Heart right ventricle (tissue), 16 donors: ENCODE measurements around the gene GRIN2C. TPM values are rescaled to one million over a fixed set of nuclear protein-coding genes. Genes with fewer than 3 reads are reported as not detected.

Experiments
- ATAC-seq, 8 donors: fragments of 200-7000 bp; cut with Tn5 transposase; one replicate each; pipeline ENCODE4 v1.9.1; 2020; ENCODE audit warnings: mild to moderate bottlenecking in 8 of 8, moderate library complexity in 8 of 8, moderate number of reproducible peaks in 1 of 8
- DNase-seq, 2 donors: peaks; one replicate each; pipeline ENCODE4 v3.0.0-alpha.2; 2020
- H3K27ac ChIP-seq, 10 donors: fragments of 200-600 bp; sonication (generic) in 2 of 10; one replicate each; pipeline versions ENCODE4 v1.5.0 to v1.8.0; 2020 to 2022; ENCODE audit warnings: mild to moderate bottlenecking in 3 of 10
- H3K27me3 ChIP-seq, 7 donors: fragments of 200-600 bp; one replicate each; pipeline ENCODE4 v1.8.0; 2021 to 2022; ENCODE audit warnings: mild to moderate bottlenecking in 2 of 7
- H3K36me3 ChIP-seq, 9 donors: fragments of 200-600 bp; sonication (generic) in 1 of 9; one replicate each; pipeline versions ENCODE4 v1.5.0 to v1.8.0; 2020 to 2022; ENCODE audit warnings: mild to moderate bottlenecking in 2 of 9
- H3K4me1 ChIP-seq, 9 donors: fragments of 200-600 bp; sonication (generic) in 1 of 9; one replicate each; pipeline versions ENCODE4 v1.5.0 to v1.8.0; 2020 to 2022; ENCODE audit warnings: mild to moderate bottlenecking in 4 of 9
- H3K4me3 ChIP-seq, 10 donors: fragments of 200-600 bp; sonication (generic) in 2 of 10; one replicate each; pipeline versions ENCODE4 v1.5.0 to v1.8.0; 2020 to 2022; ENCODE audit warnings: mild to moderate bottlenecking in 7 of 10, moderate library complexity in 2 of 10
- H3K9me3 ChIP-seq, 11 donors: fragments of 200-600 bp in 10 of 11; sonication (generic) in 2 of 11; one replicate each; pipeline versions ENCODE4 v1.5.0 to v1.8.0; 2013 to 2022; ENCODE audit warnings: mild to moderate bottlenecking in 2 of 11, control low read depth in 1 of 11, moderate library complexity in 1 of 11
- whole genome bisulfite sequencing, 2 donors: extraction: QIAGEN DNeasy Blood & Tissue Kit; methylation state at CpG; one replicate each; pipeline ENCODE4 v1.1.7; 2013; ENCODE audit warnings: inconsistent platforms in 1 of 2; 5-methylcytosine and 5-hydroxymethylcytosine counted together
- intact Hi-C, 10 donors: fragments of 100-400 bp; cut with DNase I; formaldehyde crosslinking; loops; one replicate each; pipeline versions ENCODE4 v1.11.1 to v1.14.2; 2022
- polyA plus RNA-seq, 2 donors: library from polyadenylated mRNA; stranded (reverse); fragments of 200-250 nt; gene quantifications; one replicate each; pipeline ENCODE4 v1.2.3, GENCODE V29; 2013
- total RNA-seq, 10 donors: library from RNA; stranded (reverse); fragmentation: NEBNext Ultra II Directional in 3 of 10; extraction: Animal tissue kit (Norgen Biotek cat#: 25700) in 3 of 10; gene quantifications; one replicate each; pipeline versions ENCODE4 v1.2.1 to v1.2.4, GENCODE V29; 2021 to 2023
- TF ChIP-seq, protein P1 (sequence below), 9 donors: fragments of 200-600 bp; sonication (generic) in 2 of 9; IDR thresholded peaks; one replicate each; pipeline versions ENCODE4 v1.5.0 to v1.8.0; 2021 to 2022; ENCODE audit warnings: antibody characterized with exemption in 9 of 9, mild to moderate bottlenecking in 5 of 9, moderate library complexity in 1 of 9
- donor health status: Arrhythmogenic right ventricular cardiomyopathy.
- donor health status: ischemic (EF 13 %, LVEDD 7.1; RV severe dilation, severe dysfunction).
- donor health status: healthy with polysubstance abuse.
- donor health status: DM: no; HTN: yes; CAD: no.
- donor health status: DM: no; HTN: no; CAD: no.
- donor health status: ischemic (EF 25% LVEDD 6.9; RV normal size, moderate dysfunction).
- donor health status: ischemic (EF 25% LVEDD 5.7; RV mildly dilated, moderate dysfunction).
- donor health status: healthy.
- donor health status: DM: yes; HTN: yes; CAD: no.
- donor health status: Ischemic cardiomyopathy.
- donor health status: ischemic (EF 35%, LVEDD 5.7; RV mildly dilated, moderate dysfunction).
- donor health status: nonischemic (EF 11% LVEDD 7.7; RV severe dilation, severe dysfunction).
- donor health status: DM: yes; HTN: yes; CAD: no.
- donor health status: PGD.
- donor health status: ischemic (EF 29% LVEDD 5.4; RV normal size, mild dysfunction).
- donor health status: nonischemic (EF 23%, LVEDD 6.1; RV moderate dilation, normal function).

The GRIN2C gene
- total and polyA plus RNA-seq, 12 donors = 0.13 to 0.66 (median 0.31) TPM

DNA sequence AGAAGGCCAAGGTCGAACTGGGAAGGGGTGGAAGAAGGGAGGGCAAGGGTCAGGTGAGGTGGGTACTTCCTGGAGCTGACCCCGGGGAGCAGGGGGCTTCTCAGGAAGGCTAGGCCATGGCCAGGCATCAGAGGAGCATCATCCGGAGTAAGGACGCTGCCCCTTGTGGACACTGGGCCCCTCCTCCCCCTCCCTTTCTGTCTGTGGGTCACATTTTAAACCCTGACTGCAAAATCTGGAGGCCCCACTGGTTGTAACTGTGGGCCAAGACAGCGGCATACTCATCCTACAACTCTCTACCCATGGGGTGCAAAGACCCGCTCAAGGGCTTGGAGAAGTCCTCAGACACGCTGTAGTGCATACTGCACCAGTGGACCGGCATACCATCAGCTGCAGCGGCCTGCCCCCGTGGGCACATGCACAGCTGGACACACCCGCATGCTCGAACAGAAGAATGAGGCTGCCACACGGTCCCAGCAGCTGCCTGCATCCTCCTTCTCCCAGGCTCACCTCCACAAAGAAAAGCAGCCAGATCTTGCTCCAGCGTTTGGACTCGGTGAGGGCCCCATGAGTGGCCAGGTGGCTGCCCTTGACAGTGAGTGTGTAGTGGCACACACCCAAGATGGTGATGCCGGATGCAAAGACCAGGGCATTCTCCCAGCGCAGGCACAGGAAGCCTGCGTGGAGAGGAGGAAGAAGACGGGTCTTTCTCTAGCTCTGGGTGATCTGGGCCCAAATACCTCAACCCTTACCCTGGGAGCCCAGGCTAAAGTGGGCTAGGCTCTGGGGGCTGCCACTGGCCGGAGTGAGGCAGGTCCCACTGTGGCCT is 32.5 kb upstream of the GRIN2C start:
- Histone ChIP-seq H3K4me3 (no peak overlapping the region), H3K36me3 (no peaks in the 10 kb centered on the region), H3K27ac (no peak overlapping the region), H3K9me3 (no peaks in the 10 kb centered on the region), H3K4me1 (peaks cover 3 to 11% (median 6%) of the 10 kb centered on the region in 9 donors), H3K27me3 (peaks cover 6 to 84% (median 73%) of the 10 kb centered on the region in 7 donors)
- TF ChIP-seq, protein P1, sequence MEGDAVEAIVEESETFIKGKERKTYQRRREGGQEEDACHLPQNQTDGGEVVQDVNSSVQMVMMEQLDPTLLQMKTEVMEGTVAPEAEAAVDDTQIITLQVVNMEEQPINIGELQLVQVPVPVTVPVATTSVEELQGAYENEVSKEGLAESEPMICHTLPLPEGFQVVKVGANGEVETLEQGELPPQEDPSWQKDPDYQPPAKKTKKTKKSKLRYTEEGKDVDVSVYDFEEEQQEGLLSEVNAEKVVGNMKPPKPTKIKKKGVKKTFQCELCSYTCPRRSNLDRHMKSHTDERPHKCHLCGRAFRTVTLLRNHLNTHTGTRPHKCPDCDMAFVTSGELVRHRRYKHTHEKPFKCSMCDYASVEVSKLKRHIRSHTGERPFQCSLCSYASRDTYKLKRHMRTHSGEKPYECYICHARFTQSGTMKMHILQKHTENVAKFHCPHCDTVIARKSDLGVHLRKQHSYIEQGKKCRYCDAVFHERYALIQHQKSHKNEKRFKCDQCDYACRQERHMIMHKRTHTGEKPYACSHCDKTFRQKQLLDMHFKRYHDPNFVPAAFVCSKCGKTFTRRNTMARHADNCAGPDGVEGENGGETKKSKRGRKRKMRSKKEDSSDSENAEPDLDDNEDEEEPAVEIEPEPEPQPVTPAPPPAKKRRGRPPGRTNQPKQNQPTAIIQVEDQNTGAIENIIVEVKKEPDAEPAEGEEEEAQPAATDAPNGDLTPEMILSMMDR (IDR thresholded peaks at IDR 0.05) = no peak
- intact Hi-C loops = no loop called here
- DNase-seq (no peak), ATAC-seq (no peak)
- WGBS, 2 donors = 70 to 72% methylated on average over 20 of the region's 20 CpGs

DNA sequence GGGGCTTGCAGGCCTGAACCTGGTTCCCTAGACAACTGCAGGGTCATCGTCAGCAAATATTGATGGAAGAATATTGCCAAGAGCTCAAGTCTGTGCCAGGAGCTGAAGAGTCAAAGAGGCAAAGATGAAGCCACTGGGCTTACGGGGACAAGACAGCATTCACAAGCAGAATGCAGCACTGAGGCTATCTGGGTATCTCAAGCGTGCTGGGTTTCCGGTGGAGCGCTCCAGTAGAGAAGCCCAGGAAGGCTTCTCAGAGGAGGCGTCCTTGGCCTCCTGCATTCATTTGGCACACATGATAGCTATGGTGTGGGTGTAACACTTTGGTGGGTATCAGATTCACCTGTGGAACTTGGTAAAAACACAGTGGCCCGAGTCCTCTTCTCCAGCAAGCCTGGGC is 30.9 kb upstream of the GRIN2C start:
- H3K9me3 ChIP-seq = no peaks in the 10 kb centered on the region
- ATAC-seq (no peak), DNase-seq (no peak)
- WGBS, 2 donors = 85 to 87% methylated on average over 7 of the region's 7 CpGs
- peaks cover 6 to 77% (median 65%) of the 10 kb centered on the region in 7 donors for H3K27me3 ChIP-seq
- H3K4me3 ChIP-seq = no peak overlapping the region
- peaks cover 3 to 11% (median 6%) of the 10 kb centered on the region in 9 donors for H3K4me1 ChIP-seq
- H3K36me3 ChIP-seq = no peaks in the 10 kb centered on the region
- no peak overlapping the region for H3K27ac ChIP-seq
- TF ChIP-seq, protein P1 (IDR thresholded peaks at IDR 0.05) = no peak
- intact Hi-C loops = no loop called here

DNA sequence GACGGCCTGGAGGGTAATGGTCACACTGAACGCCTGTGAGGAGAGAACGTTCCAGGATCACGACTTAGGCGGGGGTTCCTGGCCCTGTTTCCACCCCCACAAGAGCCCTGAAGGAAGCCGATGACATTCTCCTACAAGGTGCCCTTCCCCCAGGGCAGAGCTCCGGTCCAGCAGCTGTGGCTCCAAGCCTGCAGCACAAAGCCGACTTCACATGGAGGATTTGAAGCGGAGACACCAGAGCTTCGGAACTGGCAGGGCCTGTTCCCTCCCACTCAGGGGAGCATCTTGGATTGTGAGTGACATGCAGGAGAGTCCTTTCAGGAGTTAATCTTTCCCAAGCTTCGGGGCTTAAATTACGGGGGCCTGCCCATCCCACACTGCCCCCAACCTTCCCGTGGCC is 28.8 kb upstream of the GRIN2C start:
- DNase-seq (no peak), ATAC-seq (no peak)
- H3K9me3 ChIP-seq = no peaks in the 10 kb centered on the region
- no peaks in the 10 kb centered on the region for H3K36me3 ChIP-seq
- peaks cover 2 to 7% (median 4%) of the 10 kb centered on the region in 9 donors for H3K4me1 ChIP-seq
- H3K27ac ChIP-seq = no peak overlapping the region
- peaks cover 6 to 67% (median 47%) of the 10 kb centered on the region in 7 donors for H3K27me3 ChIP-seq
- intact Hi-C loops = no loop called here
- WGBS, 2 donors = 45 to 46% methylated on average over 13 of the region's 13 CpGs
- TF ChIP-seq, protein P1 (IDR thresholded peaks at IDR 0.05) = no peak
- no peak overlapping the region for H3K4me3 ChIP-seq

DNA sequence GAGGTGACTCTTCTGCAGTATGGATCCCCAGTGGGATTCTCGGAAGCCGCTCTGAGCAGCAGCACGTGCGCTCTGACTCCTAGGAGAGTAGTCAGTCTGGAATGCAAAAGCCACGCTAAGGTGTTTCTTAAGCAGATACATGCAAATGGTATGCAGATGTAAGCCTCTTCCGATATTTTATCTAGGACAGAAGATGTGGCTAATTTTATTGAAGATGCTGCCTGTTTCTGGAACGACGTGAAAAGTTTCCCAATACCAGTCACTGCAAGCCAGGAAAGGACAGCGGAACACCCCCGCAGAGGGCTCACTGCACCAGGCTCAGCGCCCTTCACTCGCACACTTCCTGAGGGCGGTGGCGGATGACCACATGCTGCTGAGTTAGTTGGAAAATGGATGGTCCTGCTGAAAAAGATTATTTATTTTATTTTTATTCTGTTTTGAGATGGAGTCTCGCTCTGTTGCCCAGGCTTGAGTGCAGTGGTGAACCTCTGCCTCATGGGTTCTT is 23.6 kb upstream of the GRIN2C start:
- Histone ChIP-seq H3K36me3 (no peaks in the 10 kb centered on the region), H3K27ac (no peak overlapping the region), H3K9me3 (no peaks in the 10 kb centered on the region), H3K4me3 (no peak overlapping the region), H3K27me3 (peaks cover 0 to 26% (median 7%) of the 10 kb centered on the region in 7 donors), H3K4me1 (peaks cover 0 to 3% (median 2%) of the 10 kb centered on the region in 9 donors)
- 60 to 67% methylated on average over 15 of the region's 15 CpGs for WGBS, 2 donors
- TF ChIP-seq, protein P1 (IDR thresholded peaks at IDR 0.05) = no peak
- ATAC-seq (no peak), DNase-seq (no peak)
- intact Hi-C loops = no loop called here
